Naive thymus-derived CD4-positive, alpha-beta T cell (primary cell): ENCODE results near the gene TTC1. TPM values are rescaled to one million over a fixed set of nuclear protein-coding genes. Genes with fewer than 3 reads are reported as not detected.

Experiments
- ATAC-seq: fragments of 150-1000 bp; cut with Tn5 transposase; 2 replicates; pipeline ENCODE4 v1.10.0; 2021; ENCODE audit warnings: mild to moderate bottlenecking, moderate library complexity
- CTCF ChIA-PET: fragments of 350-600 bp; sonication (Branson Sonifier 250); formaldehyde crosslinking; loops from one replicate; lab custom pipeline; 2021; ENCODE audit warnings: antibody characterized with exemption; lab: Charles Lee
- POLR2A ChIA-PET: fragments of 350-600 bp; sonication (Branson Sonifier 250); formaldehyde crosslinking; loops from one replicate; lab custom pipeline; 2021; ENCODE audit warnings: antibody characterized with exemption, inconsistent platforms; lab: Charles Lee
- DNase-seq, 9 donors: peaks; one replicate each; pipeline versions ENCODE4 v3.0.0 to v3.0.0-alpha.2; 2020 to 2022; ENCODE audit warnings: mixed read lengths in 1 of 9
- H3K27ac ChIP-seq: one replicate; pipeline ENCODE4 v1.7.0; 2013; ENCODE audit warnings: mild to moderate bottlenecking, low read depth, low read length, moderate library complexity
- H3K27me3 ChIP-seq, 2 donors: one replicate each; pipeline ENCODE4 v1.7.0; 2013; ENCODE audit warnings: low read length in 2 of 2, mild to moderate bottlenecking in 2 of 2, moderate library complexity in 2 of 2; ENCODE audit not compliant: control insufficient read depth in 2 of 2, insufficient read depth in 2 of 2
- H3K36me3 ChIP-seq, 3 experiments: 1 replicate in 2 of 3; 2 replicates in 1 of 3; pipeline ENCODE4 v1.7.0; 2013; ENCODE audit warnings: low read length in 3 of 3, mild to moderate bottlenecking in 3 of 3, moderate library complexity in 1 of 3; ENCODE audit not compliant: insufficient read depth in 3 of 3, control insufficient read depth in 2 of 3
- H3K4me1 ChIP-seq, 2 donors: one replicate each; pipeline ENCODE4 v1.7.0; 2013; ENCODE audit warnings: low read length in 2 of 2, mild to moderate bottlenecking in 2 of 2, moderate library complexity in 1 of 2; ENCODE audit not compliant: control insufficient read depth in 2 of 2, insufficient read depth in 2 of 2
- H3K4me3 ChIP-seq: 2 replicates; pipeline ENCODE4 v1.7.0; 2013; ENCODE audit warnings: mild to moderate bottlenecking, low read length
- H3K9me3 ChIP-seq, 3 experiments: 1 replicate in 2 of 3; 2 replicates in 1 of 3; pipeline ENCODE4 v1.7.0; 2013; ENCODE audit warnings: low read length in 3 of 3; ENCODE audit not compliant: control insufficient read depth in 2 of 3
- H3K27ac Mint-ChIP-seq, 9 donors: one replicate each; pipeline ENCODE4 v1.8.0; 2020 to 2022; ENCODE audit warnings: mixed read lengths in 9 of 9, mild to moderate bottlenecking in 8 of 9, moderate library complexity in 5 of 9, inconsistent platforms in 2 of 9
- H3K27me3 Mint-ChIP-seq, 5 donors: one replicate each; pipeline ENCODE4 v1.8.0; 2021 to 2022; ENCODE audit warnings: mixed read lengths in 5 of 5, mild to moderate bottlenecking in 1 of 5
- H3K36me3 Mint-ChIP-seq, 5 donors: one replicate each; pipeline ENCODE4 v1.8.0; 2020 to 2022; ENCODE audit warnings: mixed read lengths in 5 of 5, mild to moderate bottlenecking in 3 of 5, inconsistent platforms in 1 of 5
- H3K4me1 Mint-ChIP-seq, 7 donors: one replicate each; pipeline ENCODE4 v1.8.0; 2020 to 2022; ENCODE audit warnings: mixed read lengths in 7 of 7, mild to moderate bottlenecking in 3 of 7, inconsistent platforms in 1 of 7
- H3K4me3 Mint-ChIP-seq, 10 donors: one replicate each; pipeline ENCODE4 v1.8.0; 2020 to 2022; ENCODE audit warnings: mild to moderate bottlenecking in 10 of 10, mixed read lengths in 10 of 10, moderate library complexity in 6 of 10, inconsistent platforms in 2 of 10
- H3K9me3 Mint-ChIP-seq, 11 donors: one replicate each; pipeline ENCODE4 v1.8.0; 2020 to 2022; ENCODE audit warnings: mixed read lengths in 11 of 11, mild to moderate bottlenecking in 4 of 11, inconsistent platforms in 1 of 11, moderate library complexity in 1 of 11
- intact Hi-C, 2 donors: fragments of 100-400 bp; cut with micrococcal nuclease; formaldehyde crosslinking; loops; one replicate each; pipeline ENCODE4 v1.15.1; 2023
- polyA plus RNA-seq, 2 donors: library from polyadenylated mRNA; unstranded; fragments of 300-500 nt; fragmentation: Illumina TruSeq; gene quantifications; one replicate each; pipeline ENCODE4 v1.2.3, GENCODE V29; 2021
- total RNA-seq, 6 experiments: library from RNA in 5 of 6; stranded (reverse) in 5 of 6; gene quantifications; 1 replicate in 5 of 6; 2 replicates in 1 of 6; pipeline ENCODE4 v1.2.3 and lab custom pipeline; 2021 to 2026

Gene TTC1
- total and polyA plus RNA-seq, 7 experiments from 2014 or later: 24.3 to 86.4 (median 41.8) TPM

GRCh38 chr5:160042671-160043070 lies 33.7 kb downstream of the TTC1 start:
- Mint-ChIP-seq H3K4me3 (no peak overlapping the region), H3K4me1 (peaks cover 0 to 5% (median 3%) of the 10 kb centered on the region in 7 donors), H3K27ac (no peak overlapping the region), H3K9me3 (no peaks in the 10 kb centered on the region), H3K36me3 (peaks cover 4 to 50% (median 26%) of the 10 kb centered on the region in 5 donors), H3K27me3 (no peaks in the 10 kb centered on the region)
- no peak for ATAC-seq
- Histone ChIP-seq H3K27ac (no peak overlapping the region), H3K27me3 (no peaks in the 10 kb centered on the region), H3K9me3 (no peaks in the 10 kb centered on the region), H3K4me3 (no peak overlapping the region), H3K4me1 (no peaks in the 10 kb centered on the region), H3K36me3 (peaks cover 0 to 43% (median 2%) of the 10 kb centered on the region in 3 experiments)
- intact Hi-C loops: no loop called here
- ChIA-PET POLR2A (no interaction called here), CTCF (no interaction called here)
- no peak for DNase-seq

DNA sequence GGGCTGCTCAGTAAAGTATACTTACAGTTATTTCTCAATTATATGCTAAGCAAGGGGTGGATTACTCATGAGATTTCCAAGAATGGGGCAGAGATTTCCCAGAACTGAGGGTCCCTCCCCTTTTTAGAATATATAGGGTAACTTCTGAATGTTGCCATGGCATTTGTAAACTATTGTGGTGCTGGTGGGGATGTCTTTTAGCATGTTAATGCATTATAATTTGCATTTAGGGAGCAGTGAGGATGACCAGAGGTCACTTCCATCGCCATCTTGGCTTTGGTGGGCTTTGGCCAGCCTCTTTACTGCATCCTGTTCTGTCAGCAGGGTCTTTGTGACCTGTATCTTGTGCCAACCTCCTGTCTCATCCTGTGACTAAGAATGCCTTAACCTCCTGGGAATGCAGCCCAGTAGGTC lies 35.5 kb downstream of the TTC1 start:
- Histone ChIP-seq H3K4me3 (no peak overlapping the region), H3K36me3 (peaks cover 0 to 43% (median 5%) of the 10 kb centered on the region in 3 experiments), H3K4me1 (no peaks in the 10 kb centered on the region), H3K9me3 (no peaks in the 10 kb centered on the region), H3K27me3 (no peaks in the 10 kb centered on the region), H3K27ac (no peak overlapping the region)
- intact Hi-C loops: no loop called here
- CTCF ChIA-PET: no interaction called here
- DNase-seq: no peak
- H3K27me3 Mint-ChIP-seq: no peaks in the 10 kb centered on the region
- H3K4me1 Mint-ChIP-seq: peaks cover 0 to 6% (median 4%) of the 10 kb centered on the region in 7 donors
- no peaks in the 10 kb centered on the region for H3K9me3 Mint-ChIP-seq
- H3K36me3 Mint-ChIP-seq: peaks cover 6 to 51% (median 30%) of the 10 kb centered on the region in 5 donors
- peak overlapping the region in 1 of 9 donors; percentile 17 for H3K27ac Mint-ChIP-seq
- ATAC-seq: no peak
- POLR2A ChIA-PET: no interaction called here
- no peak overlapping the region for H3K4me3 Mint-ChIP-seq

DNA sequence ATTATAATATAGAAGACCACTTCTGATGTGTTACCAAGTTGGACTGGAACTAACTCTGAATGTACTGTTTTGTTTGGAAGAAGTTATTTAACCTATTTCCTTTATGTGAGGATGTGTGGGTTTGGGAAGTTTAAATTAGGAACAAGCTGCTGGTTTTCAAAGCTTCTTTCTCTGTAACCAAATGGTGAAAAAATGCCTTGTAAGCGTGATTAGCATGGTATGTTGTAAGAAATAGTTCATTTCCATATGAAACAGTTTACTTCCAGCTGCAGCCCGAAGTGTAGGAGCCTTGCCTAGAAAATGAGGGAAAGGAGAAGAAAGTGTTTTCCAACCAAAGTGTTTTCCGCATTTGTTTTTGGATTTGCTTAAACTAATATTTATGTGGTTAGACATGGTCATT lies 36.0 kb downstream of the TTC1 start:
- ChIA-PET POLR2A (no interaction called here), CTCF (no interaction called here)
- no peaks in the 10 kb centered on the region for H3K4me1 ChIP-seq
- DNase-seq: no peak
- H3K27ac ChIP-seq: no peak overlapping the region
- peaks cover 0 to 6% (median 4%) of the 10 kb centered on the region in 7 donors for H3K4me1 Mint-ChIP-seq
- H3K36me3 ChIP-seq: peaks cover 0 to 48% (median 5%) of the 10 kb centered on the region in 3 experiments
- no peak for ATAC-seq
- no peaks in the 10 kb centered on the region for H3K27me3 ChIP-seq
- peaks cover 6 to 55% (median 34%) of the 10 kb centered on the region in 5 donors for H3K36me3 Mint-ChIP-seq
- H3K9me3 ChIP-seq: no peaks in the 10 kb centered on the region
- H3K27me3 Mint-ChIP-seq: no peaks in the 10 kb centered on the region
- no peak overlapping the region for H3K4me3 ChIP-seq
- H3K9me3 Mint-ChIP-seq: no peaks in the 10 kb centered on the region
- intact Hi-C loops: no loop called here
- no peak overlapping the region for H3K4me3 Mint-ChIP-seq
- H3K27ac Mint-ChIP-seq: no peak overlapping the region

- ChIA-PET POLR2A (interaction anchor here (0.6 kb wide), 1 partner anchor 61 kb away, joined by 6 read pairs; no protein-coding TSS in a partner anchor), CTCF (no interaction called here)
- Mint-ChIP-seq H3K27me3 (no peaks in the 10 kb centered on the region), H3K4me1 (peaks cover 0 to 6% (median 4%) of the 10 kb centered on the region in 7 donors), H3K27ac (peak overlapping the region in 2 of 9 donors; percentile 19 to 37), H3K4me3 (no peak overlapping the region), H3K36me3 (peaks cover 6 to 70% (median 40%) of the 10 kb centered on the region in 5 donors), H3K9me3 (no peaks in the 10 kb centered on the region)
- Histone ChIP-seq H3K4me1 (no peaks in the 10 kb centered on the region), H3K4me3 (no peak overlapping the region), H3K36me3 (peaks cover 10 to 62% (median 16%) of the 10 kb centered on the region in 3 experiments), H3K27ac (no peak overlapping the region), H3K9me3 (no peaks in the 10 kb centered on the region), H3K27me3 (no peaks in the 10 kb centered on the region)
- intact Hi-C loops: no loop called here
- ATAC-seq (no peak), DNase-seq (no peak)
These were observed 38.5 kb downstream of the TTC1 start for GRCh38 chr5:160047423-160047822.

- Histone ChIP-seq H3K9me3 (no peaks in the 10 kb centered on the region), H3K27me3 (no peaks in the 10 kb centered on the region), H3K4me3 (no peak overlapping the region), H3K36me3 (peaks cover 10 to 62% (median 18%) of the 10 kb centered on the region in 3 experiments), H3K4me1 (no peaks in the 10 kb centered on the region), H3K27ac (no peak overlapping the region)
- Mint-ChIP-seq H3K4me3 (no peak overlapping the region), H3K27ac (peak overlapping the region in 1 of 9 donors; percentile 7), H3K9me3 (no peaks in the 10 kb centered on the region), H3K36me3 (peaks cover 6 to 70% (median 40%) of the 10 kb centered on the region in 5 donors), H3K4me1 (peaks cover 0 to 6% (median 4%) of the 10 kb centered on the region in 7 donors), H3K27me3 (no peaks in the 10 kb centered on the region)
- DNase-seq: no peak
- ChIA-PET POLR2A (no interaction called here), CTCF (no interaction called here)
- ATAC-seq: no peak
- intact Hi-C loops: no loop called here
These were observed 39.2 kb downstream of the TTC1 start for GRCh38 chr5:160048131-160048530.

- DNase-seq (no peak), ATAC-seq (no peak)
- ChIA-PET POLR2A (no interaction called here), CTCF (no interaction called here)
- Histone ChIP-seq H3K4me3 (no peak overlapping the region), H3K27ac (no peak overlapping the region), H3K9me3 (no peaks in the 10 kb centered on the region), H3K36me3 (peaks cover 10 to 65% (median 18%) of the 10 kb centered on the region in 3 experiments), H3K27me3 (no peaks in the 10 kb centered on the region), H3K4me1 (no peaks in the 10 kb centered on the region)
- intact Hi-C loops: no loop called here
- Mint-ChIP-seq H3K4me1 (peaks cover 0 to 6% (median 4%) of the 10 kb centered on the region in 7 donors), H3K27ac (peak overlapping the region in 1 of 9 donors; percentile 7), H3K36me3 (peaks cover 11 to 68% (median 46%) of the 10 kb centered on the region in 5 donors), H3K27me3 (no peaks in the 10 kb centered on the region), H3K4me3 (no peak overlapping the region), H3K9me3 (no peaks in the 10 kb centered on the region)
These were observed 40.2 kb downstream of the TTC1 start for GRCh38 chr5:160049099-160049498.

DNA sequence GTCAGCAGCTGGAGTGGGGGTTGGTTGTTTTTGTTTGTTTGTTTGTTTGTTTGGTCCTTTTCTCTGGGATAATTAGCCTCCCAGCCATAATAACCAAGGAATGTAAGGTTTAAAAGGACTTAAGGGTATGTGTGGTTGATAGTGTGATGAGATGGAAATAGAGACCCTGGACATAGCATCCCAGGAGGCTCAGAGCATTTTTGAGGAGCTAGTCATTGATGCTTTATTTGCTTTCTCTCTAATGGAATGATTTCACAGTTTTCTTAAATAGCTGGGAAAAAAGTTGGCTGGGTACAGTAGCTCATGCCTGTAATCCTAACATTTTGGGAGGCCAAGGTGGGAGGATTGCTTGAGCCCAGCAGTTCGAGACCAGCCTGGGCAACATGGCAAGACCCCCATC lies 45.1 kb downstream of the TTC1 start:
- peaks cover 14 to 74% (median 47%) of the 10 kb centered on the region in 5 donors for H3K36me3 Mint-ChIP-seq
- Histone ChIP-seq H3K27me3 (no peaks in the 10 kb centered on the region), H3K36me3 (peaks cover 17 to 78% (median 18%) of the 10 kb centered on the region in 3 experiments), H3K4me1 (no peaks in the 10 kb centered on the region), H3K9me3 (no peaks in the 10 kb centered on the region), H3K4me3 (no peak overlapping the region), H3K27ac (no peak overlapping the region)
- H3K27ac Mint-ChIP-seq: peak overlapping the region in 1 of 9 donors; percentile 75
- H3K9me3 Mint-ChIP-seq: no peaks in the 10 kb centered on the region
- ChIA-PET POLR2A (no interaction called here), CTCF (no interaction called here)
- no peaks in the 10 kb centered on the region for H3K27me3 Mint-ChIP-seq
- no peak for ATAC-seq
- H3K4me1 Mint-ChIP-seq: peaks cover 0 to 1% (median 0%) of the 10 kb centered on the region in 7 donors
- no peak overlapping the region for H3K4me3 Mint-ChIP-seq
- intact Hi-C loops: no loop called here
- no peak for DNase-seq
